Mesenchymal stem cell (in vitro differentiated cells and primary cell): ENCODE results near the gene ZIC4.

ENCODE experiments used
- DNase-seq: peaks from one replicate; pipeline ENCODE4 v3.0.0-alpha.2; 2013
- H2AFZ ChIP-seq: one replicate; pipeline ENCODE4 v1.6.1; 2013; ENCODE audit warnings: low read depth, mild to moderate bottlenecking, control low read depth, inconsistent platforms, low read length, moderate library complexity
- H2AK5ac ChIP-seq: 2 replicates; pipeline ENCODE4 v1.6.1; 2013; ENCODE audit warnings: low read length, moderate library complexity, mild to moderate bottlenecking, inconsistent platforms; ENCODE audit not compliant: severe bottlenecking
- H2BK120ac ChIP-seq: one replicate; pipeline ENCODE4 v1.6.1; 2013; ENCODE audit warnings: low read depth, mild to moderate bottlenecking, inconsistent platforms, low read length, moderate library complexity
- H2BK12ac ChIP-seq, 2 experiments: one replicate each; pipeline ENCODE4 v1.6.1; 2013; ENCODE audit warnings: inconsistent platforms in 2 of 2, low read length in 2 of 2, mild to moderate bottlenecking in 2 of 2, moderate library complexity in 2 of 2, control low read depth in 1 of 2
- H2BK15ac ChIP-seq: one replicate; pipeline ENCODE4 v1.6.1; 2013; ENCODE audit warnings: mild to moderate bottlenecking, low read depth, inconsistent platforms; ENCODE audit not compliant: poor library complexity, severe bottlenecking
- H2BK5ac ChIP-seq: 2 replicates; pipeline ENCODE4 v1.6.1; 2013; ENCODE audit warnings: low read depth, mild to moderate bottlenecking, low read length, control low read depth, inconsistent platforms; ENCODE audit not compliant: poor library complexity, severe bottlenecking
- H3K14ac ChIP-seq, 2 experiments: one replicate each; pipeline ENCODE4 v1.6.1; 2013; ENCODE audit warnings: inconsistent platforms in 2 of 2, low read length in 2 of 2, control low read depth in 1 of 2, mild to moderate bottlenecking in 1 of 2, moderate library complexity in 1 of 2
- H3K18ac ChIP-seq, 2 experiments: one replicate each; pipeline ENCODE4 v1.6.1; 2013; ENCODE audit warnings: inconsistent platforms in 2 of 2, low read length in 2 of 2, control low read depth in 1 of 2, low read depth in 1 of 2, mild to moderate bottlenecking in 1 of 2
- H3K23ac ChIP-seq, 2 experiments: one replicate each; pipeline ENCODE4 v1.6.1; 2013; ENCODE audit warnings: inconsistent platforms in 2 of 2, low read length in 2 of 2, mild to moderate bottlenecking in 2 of 2, moderate library complexity in 2 of 2, control low read depth in 1 of 2
- H3K27ac ChIP-seq: 2 replicates; pipeline ENCODE4 v1.5.1; 2013; ENCODE audit warnings: mild to moderate bottlenecking, moderate library complexity, low read length, control low read depth, inconsistent platforms; ENCODE audit not compliant: poor library complexity, severe bottlenecking
- H3K27me3 ChIP-seq, 2 experiments: 2 replicates each; pipeline versions ENCODE4 v1.6.1 to v1.7.0; 2013; ENCODE audit warnings: low read length in 2 of 2, mild to moderate bottlenecking in 2 of 2, moderate library complexity in 2 of 2, control low read depth in 1 of 2, inconsistent platforms in 1 of 2; ENCODE audit not compliant: control insufficient read depth in 1 of 2, insufficient read depth in 1 of 2
- H3K36me3 ChIP-seq, 2 experiments: 2 replicates each; pipeline versions ENCODE4 v1.6.1 to v1.7.0; 2013; ENCODE audit warnings: low read length in 2 of 2, control low read depth in 1 of 2, inconsistent platforms in 1 of 2, low read depth in 1 of 2, mild to moderate bottlenecking in 1 of 2; ENCODE audit not compliant: insufficient read depth in 2 of 2, control insufficient read depth in 1 of 2
- H3K4ac ChIP-seq, 2 experiments: one replicate each; pipeline ENCODE4 v1.6.1; 2013; ENCODE audit warnings: inconsistent platforms in 2 of 2, low read length in 2 of 2, mild to moderate bottlenecking in 2 of 2, moderate library complexity in 2 of 2, control low read depth in 1 of 2, low read depth in 1 of 2
- H3K4me1 ChIP-seq: 2 replicates; pipeline ENCODE4 v1.6.1; 2013; ENCODE audit warnings: low read depth, low read length, control low read depth; ENCODE audit not compliant: control insufficient read depth, insufficient read depth
- H3K4me2 ChIP-seq: 2 replicates; pipeline ENCODE4 v1.6.1; 2013; ENCODE audit warnings: low read length, mild to moderate bottlenecking, inconsistent platforms; ENCODE audit not compliant: poor library complexity, severe bottlenecking
- H3K4me3 ChIP-seq, 2 experiments: 2 replicates each; pipeline versions ENCODE4 v1.5.1 to v1.7.0; 2013; ENCODE audit warnings: low read length in 2 of 2, mild to moderate bottlenecking in 2 of 2, control low read depth in 1 of 2, low read depth in 1 of 2; ENCODE audit not compliant: insufficient read depth in 1 of 2
- H3K79me1 ChIP-seq: replicated peaks from 2 replicates; pipeline ENCODE4 v1.6.1; 2013; ENCODE audit warnings: mild to moderate bottlenecking, control low read depth, low read length, inconsistent platforms; ENCODE audit not compliant: poor library complexity, severe bottlenecking
- H3K9ac ChIP-seq: 2 replicates; pipeline ENCODE4 v1.7.0; 2013; ENCODE audit warnings: mild to moderate bottlenecking, low read length, moderate library complexity
- H3K9me3 ChIP-seq: 2 replicates; pipeline ENCODE4 v1.7.0; 2013; ENCODE audit warnings: mild to moderate bottlenecking, low read length; ENCODE audit not compliant: control insufficient read depth
- H4K8ac ChIP-seq: one replicate; pipeline ENCODE4 v1.6.1; 2013; ENCODE audit warnings: inconsistent platforms, mild to moderate bottlenecking, low read length, moderate library complexity
- H4K91ac ChIP-seq: one replicate; pipeline ENCODE4 v1.6.1; 2013; ENCODE audit warnings: mild to moderate bottlenecking, low read length, inconsistent platforms
- WGBS: methylation state at CpG from one replicate; pipeline ENCODE4 v1.1.7; 2013; ENCODE audit warnings: mixed read lengths; 5-methylcytosine and 5-hydroxymethylcytosine counted together

ZIC4 gene

GRCh38 chr3:147356145-147356908 is 50.0 kb downstream of the ZIC4 start:
- Histone ChIP-seq H3K9me3 (peaks cover 11% of the 10 kb centered on the region), H4K91ac (no peak overlapping the region), H3K4me2 (no peak overlapping the region), H3K9ac (no peak overlapping the region), H2AFZ (no peak overlapping the region), H3K23ac (no peak overlapping the region), H2BK120ac (no peak overlapping the region), H3K27ac (no peak overlapping the region), H3K36me3 (no peaks in the 10 kb centered on the region), H2BK15ac (no peak overlapping the region), H3K4ac (no peak overlapping the region), H2AK5ac (no peak overlapping the region), H3K79me1 (no peaks in the 10 kb centered on the region), H3K4me3 (no peak overlapping the region), H4K8ac (no peak overlapping the region), H3K18ac (no peak overlapping the region), H2BK5ac (no peak overlapping the region), H3K14ac (no peak overlapping the region), H2BK12ac (no peak overlapping the region), H3K27me3 (peaks cover 78 to 87% of the 10 kb centered on the region in 2 experiments), H3K4me1 (peaks cover 7% of the 10 kb centered on the region)
- WGBS = 3% methylated on average over 21 of the region's 26 CpGs
- no peak for DNase-seq

DNA sequence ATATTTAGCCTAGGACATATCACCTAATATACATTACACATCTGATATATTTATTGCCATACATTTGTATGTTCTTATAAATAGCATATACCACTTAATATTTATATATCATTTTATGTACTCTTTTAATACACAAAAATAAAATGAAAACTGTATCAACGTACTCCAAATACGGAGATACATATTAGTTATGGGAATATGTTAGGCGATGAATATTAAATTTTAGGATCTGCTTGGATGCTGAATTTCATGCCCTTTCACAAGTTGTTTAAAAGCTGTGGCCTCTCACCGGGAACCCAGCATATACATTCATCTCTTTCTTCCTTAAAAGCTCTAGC is 50.6 kb downstream of the ZIC4 start:
- Histone ChIP-seq H2AK5ac (no peak overlapping the region), H4K91ac (no peak overlapping the region), H4K8ac (no peak overlapping the region), H3K27me3 (peaks cover 72 to 83% of the 10 kb centered on the region in 2 experiments), H3K36me3 (no peaks in the 10 kb centered on the region), H3K23ac (no peak overlapping the region), H2BK15ac (no peak overlapping the region), H3K4me1 (peaks cover 5% of the 10 kb centered on the region), H2BK12ac (no peak overlapping the region), H2AFZ (no peak overlapping the region), H3K9me3 (peaks cover 11% of the 10 kb centered on the region), H3K18ac (no peak overlapping the region), H3K9ac (no peak overlapping the region), H3K79me1 (no peaks in the 10 kb centered on the region), H3K4ac (no peak overlapping the region), H3K4me2 (no peak overlapping the region), H3K27ac (no peak overlapping the region), H2BK5ac (no peak overlapping the region), H2BK120ac (no peak overlapping the region), H3K4me3 (no peak overlapping the region), H3K14ac (no peak overlapping the region)
- 20% methylated on average over 3 of the region's 4 CpGs for WGBS
- DNase-seq = no peak

- Histone ChIP-seq H3K18ac (no peak overlapping the region), H2BK15ac (no peak overlapping the region), H4K8ac (no peak overlapping the region), H2AFZ (no peak overlapping the region), H2BK120ac (no peak overlapping the region), H3K4ac (no peak overlapping the region), H3K23ac (no peak overlapping the region), H2BK5ac (no peak overlapping the region), H3K4me1 (peaks cover 5% of the 10 kb centered on the region), H3K9me3 (peaks cover 7% of the 10 kb centered on the region), H3K4me2 (no peak overlapping the region), H3K36me3 (no peaks in the 10 kb centered on the region), H3K27ac (no peak overlapping the region), H2AK5ac (no peak overlapping the region), H3K4me3 (peak overlapping the region in 1 of 2 experiments; percentile 21), H3K27me3 (peaks cover 67 to 78% of the 10 kb centered on the region in 2 experiments), H3K14ac (no peak overlapping the region), H2BK12ac (no peak overlapping the region), H4K91ac (no peak overlapping the region), H3K79me1 (no peaks in the 10 kb centered on the region), H3K9ac (no peak overlapping the region)
- 9% methylated on average over 14 of the region's 18 CpGs for WGBS
- no peak for DNase-seq
These were observed 51.1 kb downstream of the ZIC4 start for GRCh38 chr3:147355084-147355752.

DNA sequence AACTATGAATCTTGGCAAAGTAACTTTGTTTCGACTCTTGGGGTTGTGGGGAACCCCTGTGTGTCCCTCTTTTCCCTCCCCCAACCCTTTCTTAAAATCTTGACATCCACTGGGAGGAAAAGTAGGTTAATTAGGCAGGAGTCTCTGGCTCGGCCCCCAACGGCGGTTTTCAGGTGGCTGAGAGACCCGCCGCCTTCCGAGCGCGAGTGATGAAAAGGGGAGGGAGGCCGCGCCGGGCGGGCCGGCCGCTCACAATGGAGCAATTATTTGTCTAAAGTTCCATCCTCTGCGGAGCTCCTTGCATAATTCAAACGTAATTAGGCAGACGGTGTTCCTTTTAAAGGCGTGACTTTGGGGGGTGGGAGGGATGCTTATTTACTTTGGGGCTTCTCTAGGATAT is 51.7 kb downstream of the ZIC4 start:
- no peaks in the 10 kb centered on the region for H3K36me3 ChIP-seq
- peaks cover 2% of the 10 kb centered on the region for H3K9me3 ChIP-seq
- no peak overlapping the region for H3K27ac ChIP-seq
- H4K8ac ChIP-seq = no peak overlapping the region
- no peak for DNase-seq
- WGBS = 4% methylated on average over 16 of the region's 19 CpGs
- H3K9ac ChIP-seq = no peak overlapping the region
- H2AFZ ChIP-seq = no peak overlapping the region
- H2BK120ac ChIP-seq = no peak overlapping the region
- peak overlapping the region; percentile 49 for H3K4me2 ChIP-seq
- no peak overlapping the region for H2BK12ac ChIP-seq
- no peaks in the 10 kb centered on the region for H3K79me1 ChIP-seq
- no peak overlapping the region for H2BK15ac ChIP-seq
- peak overlapping the region in 1 of 2 experiments; percentile 21 for H3K4me3 ChIP-seq
- H2AK5ac ChIP-seq = no peak overlapping the region
- H3K4me1 ChIP-seq = peaks cover 5% of the 10 kb centered on the region
- no peak overlapping the region for H3K23ac ChIP-seq
- H3K14ac ChIP-seq = no peak overlapping the region
- H3K18ac ChIP-seq = no peak overlapping the region
- H4K91ac ChIP-seq = no peak overlapping the region
- no peak overlapping the region for H3K4ac ChIP-seq
- H2BK5ac ChIP-seq = no peak overlapping the region
- peaks cover 61 to 72% of the 10 kb centered on the region in 2 experiments for H3K27me3 ChIP-seq
